HG03280 (cell line): ENCODE measurements around the gene ANKRD55.
A peak's percentile ranks its signal among the peaks of the same experiment; 100 is the strongest.
"Not testable (repeated sequence)": the region's sequence is repeated elsewhere in the genome, so short reads cannot be mapped to it uniquely, and the experiment has no call there.

Experiments
- ATAC-seq: cut with Tn5 transposase; IDR thresholded peaks from one replicate; pipeline ENCODE4 v1.9.1; 2021; ENCODE audit warnings: mild to moderate bottlenecking, moderate library complexity; ENCODE audit not compliant: unreplicated experiment

The ANKRD55 gene

DNA sequence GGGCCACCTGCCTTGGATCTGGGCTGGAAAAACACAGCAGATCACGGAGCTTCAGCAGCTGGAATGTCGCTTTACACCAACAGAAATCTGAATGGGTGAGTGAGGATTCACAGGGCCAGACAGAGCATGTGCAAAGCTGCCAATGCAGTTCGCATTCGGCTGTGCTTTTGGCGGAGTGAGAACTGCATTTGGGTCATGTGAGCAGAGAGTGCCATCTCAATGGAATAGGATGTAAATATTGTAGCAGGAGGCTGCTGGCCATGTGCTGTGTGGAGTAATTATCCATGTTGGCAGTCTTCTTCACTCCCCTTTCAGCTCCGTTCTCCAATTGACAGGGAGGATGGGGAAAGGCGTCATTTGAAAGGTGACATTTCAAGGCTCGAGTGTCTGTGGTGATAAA lies at the start of gene ANKRD55:
Gene ANKRD55, minus strand, starts transcription at position 101 of the 400 bp plus-strand sequence. CDS start 417 bp downstream, outside the sequence.
- no peak for ATAC-seq

DNA sequence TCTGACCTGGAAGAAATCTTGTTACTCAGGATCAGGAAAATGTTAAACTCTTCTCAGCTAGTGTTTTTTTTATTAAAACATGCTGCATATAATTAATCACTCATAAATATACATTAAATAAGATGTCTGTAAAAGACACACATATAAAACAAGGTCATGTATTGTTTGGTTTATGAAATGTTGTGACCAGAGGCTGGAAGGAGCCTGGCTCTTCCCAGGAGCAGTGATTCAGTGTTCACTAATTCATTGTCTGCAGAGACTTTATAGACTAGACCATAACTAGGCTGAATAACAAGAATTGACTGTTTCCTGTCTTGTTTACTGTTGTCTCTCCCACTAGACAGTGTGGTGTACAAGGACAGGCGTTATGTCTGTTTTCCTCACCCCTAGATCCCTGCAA lies 49.1 kb upstream of the ANKRD55 start:
- ATAC-seq: no peak

DNA sequence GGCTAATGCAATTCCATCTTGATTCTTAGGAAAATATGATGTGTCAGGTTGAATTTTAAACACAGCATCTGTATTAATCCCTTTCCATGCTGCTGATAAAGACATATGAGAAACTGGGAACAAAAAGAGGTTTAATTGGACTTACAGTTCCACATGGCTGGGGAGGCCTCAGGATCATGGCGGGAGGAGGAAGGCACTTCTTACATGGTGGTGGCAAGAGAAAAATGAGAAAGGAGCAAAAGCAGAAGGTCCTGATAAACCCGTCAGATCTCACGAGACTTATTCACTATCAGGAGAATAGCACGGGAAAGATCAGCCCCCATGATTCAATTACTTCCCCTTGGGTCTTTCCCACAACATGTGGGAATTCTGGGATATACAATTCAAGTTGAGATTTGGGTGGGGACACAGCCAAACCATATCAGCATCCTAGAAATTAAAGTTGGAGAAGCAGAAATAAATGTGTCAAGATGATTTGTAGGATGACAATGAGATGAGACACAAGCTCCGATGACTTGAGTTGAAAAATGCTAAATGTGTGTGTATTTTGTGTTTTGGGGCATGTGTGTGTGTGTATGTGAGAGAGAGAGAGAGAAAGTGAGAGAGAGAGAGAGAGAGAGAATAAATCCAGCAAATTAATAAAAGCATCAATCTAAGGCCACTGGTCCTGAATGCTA lies 48.5 kb upstream of the ANKRD55 start:
- ATAC-seq: no peak

DNA sequence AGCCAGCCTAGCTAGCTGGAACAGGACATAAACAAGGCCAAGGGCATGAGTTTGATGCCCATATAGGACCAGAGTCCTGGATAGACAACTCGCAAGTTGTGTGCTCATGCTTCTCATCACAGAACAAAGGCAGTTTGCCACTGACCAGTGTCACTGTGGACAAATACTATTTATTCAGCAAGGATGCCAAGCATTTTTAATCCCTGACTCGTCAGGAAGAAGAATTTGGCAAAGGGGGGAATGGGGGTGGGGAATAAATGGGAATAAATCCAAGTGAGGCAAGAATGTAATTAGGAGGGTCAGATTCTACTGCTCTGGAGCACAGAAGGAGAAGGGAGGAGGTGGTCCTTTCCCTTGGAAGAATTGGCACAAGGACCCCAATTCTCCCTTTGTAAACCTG lies 46.8 kb upstream of the ANKRD55 start:
- no peak for ATAC-seq

DNA sequence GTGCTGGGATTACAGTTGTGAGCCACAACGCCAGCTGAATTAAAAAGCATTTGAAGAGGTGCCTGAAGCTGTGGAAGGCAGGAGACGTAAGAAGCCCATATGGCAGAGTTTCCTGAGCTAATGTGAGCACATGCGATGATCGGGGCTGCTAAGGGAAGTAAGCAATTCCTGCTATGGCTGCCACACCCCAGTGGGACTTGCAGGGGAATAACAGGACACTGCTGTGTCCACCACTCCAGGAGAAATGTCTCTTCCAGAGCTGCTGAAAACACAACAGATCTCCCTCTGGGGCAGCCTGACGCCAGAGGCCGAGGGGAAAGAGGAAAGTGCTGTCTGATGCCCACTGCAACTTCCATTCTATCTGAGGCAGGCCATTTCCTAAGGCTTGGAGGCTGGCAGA lies 46.2 kb upstream of the ANKRD55 start:
- no peak for ATAC-seq

DNA sequence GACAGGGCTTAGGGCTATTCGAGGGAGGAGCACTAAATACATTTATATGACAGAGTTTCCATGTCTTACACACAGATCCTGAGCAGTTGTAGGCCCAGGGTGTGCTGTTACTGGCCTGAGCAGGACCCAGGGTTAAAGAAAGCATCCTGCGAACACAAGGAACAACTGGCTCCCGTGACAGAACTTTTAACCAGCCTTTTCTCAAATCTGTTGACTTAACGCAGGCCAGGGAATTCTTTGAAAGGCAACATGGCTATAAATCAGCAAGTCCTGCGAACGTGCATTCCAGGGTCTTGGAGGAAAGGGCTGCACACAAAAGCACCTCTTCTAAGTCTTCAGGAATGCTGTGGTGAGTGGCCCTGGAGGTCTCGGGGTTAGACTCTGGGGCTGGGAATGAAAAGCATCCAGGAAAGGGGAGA lies 45.2 kb upstream of the ANKRD55 start:
- ATAC-seq: no peak

DNA sequence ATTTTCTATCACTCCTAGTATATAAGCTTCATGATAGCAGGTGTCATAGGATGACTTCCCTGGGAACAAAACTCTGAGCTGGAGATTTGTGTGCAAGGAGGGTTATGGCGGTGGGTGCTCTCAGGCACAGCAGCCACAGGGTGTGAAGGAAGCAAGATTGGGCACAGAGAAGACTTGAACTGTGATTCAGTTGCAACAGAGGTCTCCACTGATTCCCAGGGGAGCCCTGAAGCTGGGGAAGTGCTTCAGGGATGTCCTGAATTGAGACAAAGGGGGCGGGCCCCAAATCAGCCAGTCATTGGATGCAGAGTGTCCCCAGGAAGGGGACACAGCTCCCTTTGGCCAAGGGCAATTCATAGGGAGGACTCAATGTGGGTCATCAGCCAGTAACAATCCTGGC lies 44.4 kb upstream of the ANKRD55 start:
- no peak for ATAC-seq

DNA sequence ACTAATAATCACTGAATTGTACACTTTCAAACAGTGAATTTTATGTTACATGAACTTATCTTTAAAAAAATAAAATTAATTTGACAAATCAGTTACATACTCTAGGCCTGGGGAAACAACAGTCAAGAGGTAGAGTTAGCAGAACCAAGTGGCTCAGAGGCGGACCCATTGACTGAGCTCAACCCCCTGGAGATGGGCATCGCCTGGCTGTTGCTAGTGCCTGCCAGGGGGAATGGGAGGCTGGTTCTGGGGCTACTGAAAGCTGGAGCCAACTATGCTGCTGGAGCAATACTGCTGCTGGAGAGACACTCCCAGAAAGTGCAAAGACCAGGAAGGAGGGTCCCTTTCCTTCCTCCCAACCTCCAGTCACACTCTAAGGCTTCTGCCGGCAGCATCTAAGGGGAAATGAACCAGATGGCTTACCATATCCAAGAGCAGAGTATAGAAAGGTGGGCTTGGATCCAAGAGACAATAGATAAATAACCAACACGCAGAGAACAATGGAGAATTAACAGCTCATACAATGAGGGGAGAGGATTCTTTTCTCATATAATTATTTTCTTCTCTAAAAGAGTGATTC lies 40.3 kb upstream of the ANKRD55 start:
- ATAC-seq: no peak

DNA sequence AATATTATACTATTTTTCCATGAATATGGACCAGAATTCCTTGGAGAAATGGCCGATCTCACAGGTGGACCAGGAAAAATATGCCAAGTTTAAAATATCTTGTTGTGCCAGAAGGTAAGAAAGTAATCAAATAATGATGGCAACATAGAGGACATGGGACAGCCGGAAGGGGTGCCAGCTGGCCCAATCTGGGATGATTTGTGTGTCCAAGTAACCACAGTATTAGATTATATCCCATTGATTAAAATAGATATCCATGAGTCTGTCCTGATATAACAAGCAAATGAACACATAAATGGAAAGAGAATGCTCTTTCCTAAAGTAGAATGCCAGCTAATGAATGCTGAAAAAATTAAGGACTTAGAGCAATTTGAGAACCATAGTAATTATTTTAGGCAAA lies 39.6 kb upstream of the ANKRD55 start:
- no peak for ATAC-seq

DNA sequence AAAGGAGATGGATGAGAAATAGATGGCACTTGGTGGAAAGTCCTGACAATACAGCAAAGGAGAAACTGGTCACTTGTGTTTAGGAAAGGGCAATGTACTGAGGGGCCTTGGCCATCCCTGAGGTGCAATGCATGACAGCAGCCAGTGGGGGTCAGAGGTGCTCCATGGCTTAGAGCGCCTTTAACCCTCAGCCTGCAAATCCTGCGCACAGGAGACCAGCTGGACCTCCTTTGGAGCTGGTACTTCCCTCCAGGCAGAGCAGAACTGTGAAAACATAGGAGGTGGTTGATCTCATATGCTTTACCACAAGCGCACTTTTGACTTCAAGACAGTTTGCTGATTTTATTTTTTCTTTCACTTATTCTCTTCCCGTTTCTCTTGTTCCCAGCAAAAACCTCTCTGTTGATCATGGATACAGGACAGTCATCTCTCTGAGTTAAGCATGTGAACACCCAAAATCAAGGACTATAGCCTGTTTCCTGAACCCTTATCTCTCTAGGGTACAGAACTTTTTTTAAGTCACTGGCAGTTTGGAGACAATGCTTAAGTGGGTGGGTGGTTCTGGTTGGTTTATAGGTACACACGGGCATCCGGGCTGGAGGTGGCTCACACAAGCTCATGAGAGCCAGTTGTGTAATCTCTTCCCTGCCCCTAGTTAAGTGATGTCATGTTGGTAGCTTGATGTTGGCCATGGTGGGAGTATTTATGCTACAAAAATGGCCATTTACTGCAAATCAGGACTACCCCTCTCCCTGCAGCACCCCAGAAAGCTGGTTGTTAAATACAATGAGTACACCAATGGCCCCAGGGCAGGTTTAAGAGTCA lies 37.6 kb upstream of the ANKRD55 start:
- peak; percentile 91 for ATAC-seq

DNA sequence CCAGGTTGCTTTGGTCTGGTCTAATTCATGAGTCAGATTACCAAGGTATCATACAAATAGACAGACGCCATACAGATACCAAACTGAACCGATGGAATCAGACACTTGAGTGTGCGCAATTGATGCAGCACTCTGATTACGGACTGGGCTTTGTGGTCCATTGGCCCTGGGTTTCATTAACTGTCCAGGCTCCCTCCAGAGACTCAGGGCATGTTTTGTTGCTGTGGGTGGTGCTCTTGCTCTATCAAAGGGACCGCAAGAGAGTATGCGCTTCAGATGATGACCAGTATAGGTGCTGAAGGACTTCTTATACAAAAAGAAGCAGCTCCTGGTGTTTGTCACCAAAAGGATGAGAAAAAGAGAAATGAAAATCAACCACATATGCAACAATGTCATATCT lies 36.9 kb upstream of the ANKRD55 start:
- no peak for ATAC-seq

DNA sequence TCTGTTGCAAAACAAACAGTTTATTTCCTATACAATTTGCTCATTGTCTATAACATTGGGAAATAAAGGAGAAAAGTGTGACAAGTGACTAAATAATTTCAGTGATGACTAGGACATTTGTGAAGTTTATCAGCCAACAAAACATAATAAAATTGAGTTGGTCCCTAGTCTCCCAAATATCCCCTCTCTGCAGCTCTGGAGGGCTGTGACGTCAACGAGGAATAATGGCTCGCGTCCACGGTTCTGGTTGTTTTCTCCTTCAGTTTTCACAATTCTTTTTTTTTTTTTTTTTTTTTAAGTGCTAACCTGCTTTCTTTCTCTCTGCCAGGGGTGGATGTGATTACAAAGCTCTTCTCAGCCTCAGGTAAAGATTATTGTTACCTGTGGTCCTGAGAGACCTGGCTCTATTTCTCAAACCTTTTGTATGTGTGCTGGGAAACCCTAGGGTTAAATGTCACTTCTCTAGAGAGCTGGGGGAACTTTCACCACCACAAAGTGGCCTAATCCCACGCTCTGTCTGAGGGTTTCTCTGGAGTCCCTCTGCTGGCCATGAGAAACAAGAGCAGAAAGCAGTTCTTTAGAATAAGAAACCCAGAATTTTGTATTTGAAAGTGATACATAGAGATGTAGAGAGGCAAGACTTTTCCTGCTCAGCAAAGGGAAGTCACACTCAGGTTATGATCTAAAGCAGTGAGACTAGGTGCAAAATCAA lies 36.2 kb upstream of the ANKRD55 start:
- ATAC-seq: peak; percentile 43

DNA sequence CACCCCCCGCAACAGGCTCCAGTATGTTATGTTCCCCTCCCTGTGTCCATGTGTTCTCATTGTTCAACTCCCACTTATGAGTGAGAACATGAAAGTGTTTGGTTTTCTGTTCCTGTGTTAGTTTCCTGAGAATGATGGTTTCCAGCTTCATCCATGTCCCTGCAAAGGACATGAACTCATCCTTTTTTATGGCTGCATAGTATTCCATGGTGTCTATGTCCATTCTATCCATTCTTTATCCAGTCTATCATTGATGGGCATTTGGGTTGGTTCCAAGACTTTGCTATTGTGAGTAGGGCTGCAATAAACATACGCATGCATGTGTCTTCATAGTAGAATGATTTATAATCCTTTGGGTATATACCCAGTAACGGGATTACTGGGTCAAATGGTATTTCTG lies 35.6 kb upstream of the ANKRD55 start:
- ATAC-seq: not testable (repeated sequence)

DNA sequence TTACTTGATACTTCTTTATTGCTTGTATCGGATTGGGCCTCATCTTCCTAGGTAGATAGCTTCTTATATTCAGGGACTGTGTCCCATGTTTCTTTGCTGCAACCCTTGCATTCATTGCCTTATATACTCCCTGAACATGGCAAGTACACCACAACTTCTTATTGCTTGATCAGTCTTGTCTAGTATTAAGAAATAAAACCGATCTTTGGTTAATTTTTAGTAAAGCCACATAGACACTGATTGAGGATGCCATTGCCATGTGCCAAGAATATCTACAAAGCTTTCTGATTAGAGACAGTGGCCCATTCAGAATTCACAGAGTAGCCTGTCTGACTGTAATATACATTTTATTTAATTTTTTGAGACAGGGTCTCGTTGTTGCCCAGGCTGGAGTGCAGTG lies 34.7 kb upstream of the ANKRD55 start:
- ATAC-seq: no peak

DNA sequence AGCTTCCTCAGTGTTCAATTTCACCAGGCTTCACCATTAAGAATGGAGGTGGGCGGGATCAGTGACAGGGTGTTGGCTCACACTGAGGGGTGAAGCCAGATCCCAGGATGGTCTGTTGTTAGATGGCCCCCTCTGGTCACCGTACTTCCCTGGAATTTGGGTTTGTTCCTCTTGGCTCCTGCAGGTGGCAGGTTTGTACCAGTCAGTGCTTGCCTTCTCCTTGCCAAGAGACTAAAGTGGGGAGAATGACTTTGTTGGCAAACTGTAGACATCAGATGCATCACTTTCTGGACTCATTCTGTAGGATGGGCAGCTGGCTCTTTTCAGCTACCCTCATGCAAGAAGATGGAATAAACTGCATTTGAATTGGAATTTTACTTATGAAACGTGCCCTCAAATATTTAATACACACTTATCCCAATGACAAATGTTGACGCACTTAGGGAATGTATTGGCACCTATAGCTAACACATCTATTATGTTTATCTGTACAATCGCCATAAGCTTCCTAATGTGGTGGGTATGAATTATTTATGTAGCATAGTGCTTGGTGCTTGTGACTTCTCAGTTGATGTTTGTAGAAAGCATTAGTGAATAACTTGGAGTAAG lies 31.4 kb upstream of the ANKRD55 start:
- ATAC-seq: no peak

DNA sequence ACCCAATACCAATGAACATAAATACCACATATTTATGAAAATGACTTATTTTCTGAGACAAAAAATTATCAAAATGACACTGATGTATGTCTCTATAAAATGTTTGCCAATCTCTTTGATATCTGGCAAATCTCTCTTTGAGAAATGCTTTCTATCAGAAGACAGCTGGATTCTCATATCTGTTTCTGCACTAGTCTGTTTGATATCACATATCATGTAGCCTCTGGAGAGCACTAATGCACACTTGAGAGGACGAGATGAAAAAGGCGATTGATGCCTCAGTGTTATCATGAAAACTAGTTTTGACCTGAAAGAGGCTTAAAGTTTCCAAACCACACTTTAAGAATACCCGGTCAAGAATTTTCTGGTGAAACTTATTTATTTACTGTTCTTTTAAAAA lies 29.1 kb upstream of the ANKRD55 start:
- no peak for ATAC-seq

DNA sequence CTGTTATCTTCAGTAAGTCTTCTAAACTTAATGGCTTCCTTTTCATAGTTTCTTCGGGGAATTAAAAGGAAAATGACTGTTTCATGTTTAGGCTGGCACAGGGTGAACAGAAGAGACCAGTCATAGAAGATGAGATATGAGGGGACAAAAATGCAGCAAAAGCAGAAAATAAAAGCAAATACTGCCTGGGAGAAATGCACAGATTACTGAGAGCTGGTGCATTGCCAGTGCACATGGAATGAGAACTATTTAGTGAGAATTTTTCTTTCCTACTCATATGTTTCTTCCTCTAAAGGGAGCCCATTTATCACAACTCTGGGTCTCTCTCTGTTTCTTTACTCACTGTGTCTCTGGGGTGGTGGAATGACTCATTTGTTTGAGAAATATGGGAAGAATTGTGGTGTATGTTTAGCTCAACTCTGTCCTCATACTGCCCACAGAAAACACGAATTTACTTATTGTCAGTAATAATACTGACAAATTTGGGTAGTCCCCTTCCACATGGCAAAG lies 25.9 kb upstream of the ANKRD55 start:
- ATAC-seq: no peak

DNA sequence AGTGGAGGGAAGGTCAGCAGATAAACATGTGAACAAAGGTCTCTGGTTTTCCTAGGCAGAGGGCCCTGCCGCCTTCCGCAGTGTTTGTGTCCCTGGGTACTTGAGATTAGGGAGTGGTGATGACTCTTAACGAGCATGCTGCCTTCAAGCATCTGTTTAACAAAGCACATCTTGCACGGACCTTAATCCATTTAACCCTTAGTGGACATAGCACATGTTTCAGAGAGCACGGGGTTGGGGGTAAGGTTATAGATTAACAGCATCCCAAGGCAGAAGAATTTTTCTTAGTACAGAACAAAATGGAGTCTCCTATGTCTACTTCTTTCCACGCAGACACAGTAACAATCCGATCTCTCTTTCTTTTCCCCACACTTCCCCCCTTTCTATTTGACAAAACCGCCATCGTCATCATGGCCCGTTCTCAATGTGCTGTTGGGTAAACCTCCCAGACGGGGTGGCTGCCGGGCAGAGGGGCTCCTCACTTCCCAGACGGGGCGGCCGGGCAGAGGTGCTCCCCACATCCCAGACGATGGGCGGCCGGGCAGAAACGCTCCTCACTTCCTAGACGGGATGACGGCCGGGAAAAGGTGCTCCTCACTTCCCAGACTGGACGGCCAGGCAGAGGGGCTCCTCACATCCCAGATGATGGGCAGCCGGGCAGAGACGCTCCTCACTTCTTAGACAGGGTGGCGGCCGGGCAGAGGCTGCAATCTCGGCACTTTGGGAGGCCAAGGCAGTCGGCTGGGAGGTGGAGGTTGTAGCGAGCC lies 24.8 kb upstream of the ANKRD55 start:
- not testable (repeated sequence) for ATAC-seq

DNA sequence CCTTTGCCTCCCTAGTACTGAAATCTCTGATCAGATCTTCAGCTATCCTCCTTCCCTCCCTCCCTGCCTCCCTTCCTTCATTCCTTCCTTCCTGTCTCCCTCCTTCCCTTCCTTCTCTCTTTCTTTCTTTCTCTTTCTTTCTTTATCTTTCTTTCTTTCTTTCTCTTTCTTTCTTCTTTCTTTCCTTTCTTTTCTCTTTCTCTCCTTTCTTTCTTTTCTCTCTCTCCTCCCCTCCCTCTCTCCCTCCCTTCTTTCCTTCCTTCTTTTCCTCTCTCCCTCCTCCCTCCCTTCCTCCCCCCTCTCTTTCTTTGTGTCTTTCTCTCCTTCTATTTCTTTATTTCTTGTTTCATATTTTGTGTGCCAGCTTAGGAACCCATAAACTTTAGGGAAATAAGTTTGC lies 23.9 kb upstream of the ANKRD55 start:
- ATAC-seq: no peak

DNA sequence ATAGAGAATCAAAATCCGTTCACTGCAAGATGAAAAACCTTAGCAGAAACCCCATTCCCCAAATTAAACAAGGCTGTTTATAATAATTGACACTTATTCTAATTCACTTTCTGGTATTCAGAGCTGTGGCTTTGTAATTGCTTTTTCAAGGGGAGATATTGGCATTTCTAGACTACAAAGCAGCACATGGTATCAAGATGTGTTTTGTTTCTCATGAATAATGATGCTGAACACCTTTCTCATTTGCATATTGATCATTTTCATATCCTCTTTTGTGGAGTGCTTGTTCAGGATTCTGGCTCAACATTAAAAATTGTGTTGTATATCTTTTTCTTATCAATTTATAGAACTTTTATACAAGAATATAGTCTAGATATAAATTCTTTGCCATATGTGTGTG lies 22.4 kb upstream of the ANKRD55 start:
- ATAC-seq: no peak
